Measurements from ENCODE around the gene ADCY3.

DNA sequence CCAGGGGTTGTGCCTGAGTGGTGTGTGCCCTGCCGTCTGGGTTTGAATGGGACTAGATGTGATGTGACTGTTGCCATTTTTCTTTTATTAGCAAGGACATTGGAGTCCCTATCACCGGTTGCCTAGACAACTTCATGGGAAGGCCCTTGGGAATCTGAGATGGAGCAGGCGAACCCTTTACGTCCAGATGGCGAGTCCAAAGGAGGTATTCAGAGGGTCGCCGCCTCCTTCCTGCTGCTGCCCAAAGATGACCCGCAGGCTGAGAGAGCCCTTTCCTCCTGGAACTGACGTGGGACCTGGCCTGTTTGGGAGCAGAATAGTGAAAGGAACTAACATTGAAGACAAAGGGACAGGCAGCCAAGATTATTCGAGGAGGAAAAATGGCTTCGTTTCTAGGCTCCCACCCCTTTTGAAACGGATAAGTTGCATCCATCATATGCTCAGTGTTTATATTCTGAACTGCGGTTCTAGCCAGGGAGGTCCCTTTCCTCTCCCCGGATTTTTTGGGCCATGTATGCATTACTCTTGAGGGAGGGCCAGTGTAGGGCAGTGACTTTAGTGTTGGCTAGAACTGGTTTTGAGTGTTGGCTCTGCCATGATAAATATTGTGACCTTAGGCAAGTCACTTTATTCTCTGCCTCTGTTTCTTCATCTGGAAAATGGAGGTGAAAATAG is 126.1 kb downstream of the ADCY3 start:
- TF ChIP-seq, protein P1, sequence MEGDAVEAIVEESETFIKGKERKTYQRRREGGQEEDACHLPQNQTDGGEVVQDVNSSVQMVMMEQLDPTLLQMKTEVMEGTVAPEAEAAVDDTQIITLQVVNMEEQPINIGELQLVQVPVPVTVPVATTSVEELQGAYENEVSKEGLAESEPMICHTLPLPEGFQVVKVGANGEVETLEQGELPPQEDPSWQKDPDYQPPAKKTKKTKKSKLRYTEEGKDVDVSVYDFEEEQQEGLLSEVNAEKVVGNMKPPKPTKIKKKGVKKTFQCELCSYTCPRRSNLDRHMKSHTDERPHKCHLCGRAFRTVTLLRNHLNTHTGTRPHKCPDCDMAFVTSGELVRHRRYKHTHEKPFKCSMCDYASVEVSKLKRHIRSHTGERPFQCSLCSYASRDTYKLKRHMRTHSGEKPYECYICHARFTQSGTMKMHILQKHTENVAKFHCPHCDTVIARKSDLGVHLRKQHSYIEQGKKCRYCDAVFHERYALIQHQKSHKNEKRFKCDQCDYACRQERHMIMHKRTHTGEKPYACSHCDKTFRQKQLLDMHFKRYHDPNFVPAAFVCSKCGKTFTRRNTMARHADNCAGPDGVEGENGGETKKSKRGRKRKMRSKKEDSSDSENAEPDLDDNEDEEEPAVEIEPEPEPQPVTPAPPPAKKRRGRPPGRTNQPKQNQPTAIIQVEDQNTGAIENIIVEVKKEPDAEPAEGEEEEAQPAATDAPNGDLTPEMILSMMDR (IDR thresholded peaks at IDR 0.05): no peak
- TF ChIP-seq ZFX (IDR thresholded peaks at IDR 0.05; ENCODE audit: borderline replicate concordance): no peak
